ENCODE measurements around the gene PALM.

DNA sequence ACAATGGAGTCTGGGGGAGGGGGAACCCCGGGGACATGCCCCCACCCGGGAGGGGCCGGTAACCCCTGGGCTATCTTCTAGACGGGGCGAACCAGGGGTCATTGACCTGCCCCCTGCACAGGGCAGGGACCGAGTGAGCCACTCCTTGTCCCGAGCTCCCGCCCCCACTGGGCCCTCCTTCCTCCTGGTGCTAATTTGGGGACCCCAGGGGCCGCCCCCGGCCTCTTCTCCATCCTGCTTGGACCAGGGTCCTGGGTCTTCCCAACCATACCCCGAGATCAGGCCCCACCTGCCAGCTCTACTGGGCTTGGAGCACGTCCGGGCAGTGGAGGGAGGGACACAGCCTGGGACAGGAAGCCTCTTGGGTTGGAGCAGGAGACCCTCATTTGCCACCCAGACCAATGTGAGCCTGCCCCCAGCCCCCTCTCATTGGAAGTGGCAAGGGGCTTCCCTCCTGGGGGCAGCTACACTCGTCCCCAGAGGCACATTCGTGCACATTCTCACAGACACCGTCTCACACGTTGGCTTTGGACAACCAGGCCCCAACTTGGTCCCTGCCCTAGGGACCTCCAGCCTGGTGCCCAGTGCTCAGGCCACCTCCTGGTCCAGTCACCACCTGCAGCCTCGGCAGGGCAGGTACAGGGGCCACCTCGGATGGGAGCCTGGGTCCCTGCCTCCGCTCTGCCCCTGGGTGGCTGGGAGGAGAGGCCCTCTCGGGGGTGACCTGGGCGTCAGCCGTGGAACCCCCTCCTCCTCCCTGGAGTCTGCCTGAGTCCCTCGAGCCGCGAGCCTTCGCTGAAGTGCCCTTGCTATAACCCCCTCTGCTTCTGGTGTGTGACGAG lies 38.9 kb downstream of the PALM start:
- no peak for TF ChIP-seq CTCF (conservative IDR thresholded peaks at IDR 0.05 in 1 of 2, IDR thresholded peaks at IDR 0.05 in 1 of 2; ENCODE audit: extremely low read depth in 1 of 2, insufficient read depth in 1 of 2, low read depth in 1 of 2, low read length in 2 of 2)
- no peak for TF ChIP-seq EZH2 (IDR thresholded peaks at IDR 0.05; ENCODE audit: borderline replicate concordance, low read length)
